Measurements from ENCODE around the gene MACC1. TPM values are rescaled to one million over a fixed set of nuclear protein-coding genes. Genes with fewer than 3 reads are reported as not detected.

The MACC1 gene
- polyA plus RNA-seq, 3 donors = 9.3 to 11.0 (median 9.8) TPM

DNA sequence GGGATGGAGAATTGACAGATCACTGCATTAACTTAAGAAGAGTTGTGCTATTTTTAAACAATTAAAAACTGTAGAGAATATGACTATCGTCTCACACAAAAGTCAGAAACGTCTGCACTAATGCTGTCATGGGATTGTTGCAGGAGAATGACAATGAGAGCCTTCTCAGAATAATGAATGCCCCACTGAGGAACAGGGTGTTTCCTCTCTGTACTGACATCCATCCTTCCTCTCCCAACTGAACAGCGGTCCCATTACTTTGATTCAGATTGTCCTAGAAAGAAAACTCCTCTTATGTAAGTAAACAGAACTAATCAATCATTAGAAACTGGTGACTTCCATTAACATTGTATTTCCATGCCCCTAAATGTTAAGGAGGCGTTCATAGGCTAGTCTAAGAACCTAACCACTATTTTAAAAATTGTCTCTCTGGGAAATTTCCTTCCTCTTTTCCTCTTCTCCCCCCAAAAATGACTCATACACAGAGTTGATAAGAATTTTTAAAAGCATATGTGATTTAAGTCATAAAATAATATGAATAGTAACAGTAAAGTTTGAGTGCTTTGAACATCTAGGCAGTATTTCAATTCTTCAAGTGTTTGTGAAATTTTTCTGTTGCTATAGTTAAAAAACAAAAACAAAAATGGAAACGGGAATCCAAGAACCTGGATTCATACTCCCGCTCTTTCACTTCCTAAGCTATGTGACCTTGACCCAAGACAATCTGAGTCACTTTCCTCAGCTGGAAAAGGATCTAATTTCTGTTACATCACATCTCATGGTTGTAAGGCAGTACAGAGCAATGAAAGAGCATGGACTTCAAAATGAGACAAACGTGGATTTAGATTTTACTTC, 12.7 kb upstream of the MACC1 start:
- no peak for DNase-seq (ENCODE audit: low read depth in 3 of 3, low spot score in 2 of 3)

DNA sequence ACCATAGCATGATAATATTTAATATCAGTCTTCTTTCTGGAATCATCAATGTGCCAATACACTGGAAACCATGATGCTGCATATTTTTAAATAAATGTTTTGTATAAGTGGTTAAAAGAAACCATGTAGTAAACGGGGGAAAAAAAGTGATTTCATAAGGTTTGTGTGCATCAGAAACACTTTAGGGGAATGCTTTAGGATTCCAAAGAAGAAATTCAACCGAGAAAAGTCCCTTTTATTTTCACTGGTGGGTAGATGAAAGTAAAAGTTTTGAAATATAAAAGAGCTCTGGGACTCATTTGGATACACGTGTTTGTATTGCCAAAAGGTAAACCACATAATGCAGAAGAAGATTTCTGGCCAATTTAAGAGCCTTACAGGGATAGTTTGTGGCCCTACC, 11.9 kb upstream of the MACC1 start:
- no peak for DNase-seq (ENCODE audit: low read depth in 3 of 3, low spot score in 2 of 3)

DNA sequence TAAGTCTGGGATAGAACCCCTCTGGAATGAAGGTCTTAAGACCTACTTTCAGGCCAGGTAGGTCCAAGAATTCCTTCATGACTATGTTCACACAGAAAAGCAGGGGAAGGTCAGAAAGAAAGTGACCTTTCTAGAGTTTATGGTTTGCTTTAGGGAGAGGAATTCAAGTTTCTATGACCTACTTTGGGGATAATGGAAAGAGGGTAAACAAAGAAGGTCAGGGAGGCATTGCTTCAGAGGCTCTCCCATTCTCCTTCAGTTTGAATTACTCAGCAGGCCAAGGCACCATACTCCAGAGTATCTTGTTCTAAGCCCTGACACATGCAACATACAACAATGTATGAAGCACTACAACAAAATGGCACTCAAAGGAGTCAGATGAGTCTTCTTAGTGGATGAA, 11.5 kb upstream of the MACC1 start:
- DNase-seq (ENCODE audit: low read depth in 3 of 3, low spot score in 2 of 3) = no peak

DNA sequence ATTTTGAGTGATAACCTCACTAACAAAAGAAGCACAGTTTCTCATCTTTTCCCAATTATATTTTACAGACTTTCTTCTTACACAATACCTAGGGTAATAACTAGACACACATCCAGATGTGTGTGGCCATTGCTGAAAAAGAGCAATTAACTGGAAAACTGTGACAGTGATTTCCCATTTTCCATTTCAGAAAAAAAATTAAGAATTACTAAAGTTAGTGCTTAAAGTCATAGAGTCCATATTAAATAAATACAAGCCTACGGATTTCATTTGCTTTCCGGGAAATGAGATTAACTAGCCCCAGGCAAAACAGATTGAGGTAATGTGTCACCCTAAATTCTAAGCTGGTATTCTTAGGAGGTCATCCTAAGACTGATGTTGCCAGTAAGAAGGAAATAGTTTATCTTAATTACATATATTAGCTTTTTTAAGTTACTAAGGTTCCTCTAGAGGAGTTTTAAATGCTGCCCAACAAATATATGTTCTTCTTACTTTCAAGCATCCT, 10.2 kb upstream of the MACC1 start:
- no peak for DNase-seq (ENCODE audit: low read depth in 3 of 3, low spot score in 2 of 3)

DNA sequence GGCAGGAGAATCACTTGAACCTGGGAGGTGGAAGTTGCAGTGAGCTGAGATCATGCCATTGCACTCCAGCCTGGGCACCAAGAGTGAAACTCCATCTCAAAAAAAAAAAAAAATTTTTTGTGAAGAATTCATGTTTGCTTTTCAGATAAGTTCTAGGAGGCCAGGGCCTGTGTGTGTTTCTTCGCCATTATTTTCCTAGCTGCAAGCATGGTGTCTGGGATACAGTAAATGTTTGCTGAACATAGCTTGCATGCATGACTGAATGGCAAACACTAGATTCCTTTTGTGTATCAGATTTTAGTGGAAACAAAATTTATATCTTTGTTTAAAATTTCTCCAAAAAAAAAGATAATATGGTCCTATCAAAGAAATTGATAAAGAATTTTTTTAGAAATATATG, 9.7 kb upstream of the MACC1 start:
- DNase-seq (ENCODE audit: low read depth in 3 of 3, low spot score in 2 of 3) = no peak

DNA sequence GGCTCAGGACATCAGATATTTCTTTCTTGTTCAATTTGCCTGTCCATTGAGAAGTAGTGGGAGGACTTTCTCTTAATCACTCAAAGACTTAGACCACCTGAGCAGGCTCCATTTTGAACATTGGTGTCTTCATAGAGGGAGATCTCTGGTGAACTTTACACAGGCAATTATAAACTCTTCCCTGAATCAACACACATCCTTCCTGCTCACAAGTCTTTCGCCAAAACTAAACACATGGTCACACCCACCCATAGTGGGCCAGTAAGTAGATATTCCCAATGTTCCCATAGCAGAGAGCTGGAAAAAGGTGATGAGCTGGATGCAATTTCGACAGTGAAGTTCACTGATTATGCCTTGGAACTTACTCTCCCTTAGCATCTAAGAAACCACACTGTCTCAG, 8.2 kb upstream of the MACC1 start:
- DNase-seq (ENCODE audit: low read depth in 3 of 3, low spot score in 2 of 3) = no peak

DNA sequence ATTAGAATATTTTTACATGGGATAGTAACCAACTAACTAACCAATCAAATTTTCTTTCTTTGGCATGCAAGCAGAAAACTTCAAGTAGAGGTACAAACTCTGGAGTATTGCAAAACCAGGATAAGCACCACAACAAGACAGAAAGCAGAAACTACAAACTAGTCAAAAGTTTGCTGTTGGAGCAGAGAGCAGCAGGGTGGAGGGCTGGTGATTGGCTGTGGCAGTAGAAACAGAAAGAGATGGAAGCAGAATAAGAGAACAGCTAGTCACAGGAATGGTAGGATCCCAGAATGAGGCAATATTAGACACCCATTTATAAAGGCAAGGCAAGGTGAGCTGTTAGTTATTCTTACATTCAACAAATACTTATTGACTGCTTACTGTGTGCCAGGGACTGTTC, 6.8 kb upstream of the MACC1 start:
- no peak for DNase-seq (ENCODE audit: low read depth in 3 of 3, low spot score in 2 of 3)

DNA sequence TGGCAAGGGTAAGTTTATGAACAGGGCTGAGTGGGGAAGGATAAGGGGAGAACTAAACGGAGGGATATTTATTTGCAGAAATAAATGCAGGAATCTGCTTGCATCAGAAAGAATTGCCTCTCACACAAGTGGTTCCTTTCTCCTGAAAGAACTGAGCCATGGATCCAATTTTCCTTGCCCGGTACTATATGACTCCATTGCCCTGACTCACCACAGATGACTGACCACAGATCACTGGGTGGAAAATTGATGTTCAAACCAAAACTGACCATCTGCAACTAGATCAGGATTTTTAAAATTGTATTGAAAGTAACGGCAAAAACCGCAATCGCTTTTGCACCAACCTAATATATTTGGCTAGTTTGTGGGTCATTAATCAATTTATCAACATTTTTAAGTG, 6.2 kb upstream of the MACC1 start:
- DNase-seq (ENCODE audit: low read depth in 3 of 3, low spot score in 2 of 3) = no peak

DNA sequence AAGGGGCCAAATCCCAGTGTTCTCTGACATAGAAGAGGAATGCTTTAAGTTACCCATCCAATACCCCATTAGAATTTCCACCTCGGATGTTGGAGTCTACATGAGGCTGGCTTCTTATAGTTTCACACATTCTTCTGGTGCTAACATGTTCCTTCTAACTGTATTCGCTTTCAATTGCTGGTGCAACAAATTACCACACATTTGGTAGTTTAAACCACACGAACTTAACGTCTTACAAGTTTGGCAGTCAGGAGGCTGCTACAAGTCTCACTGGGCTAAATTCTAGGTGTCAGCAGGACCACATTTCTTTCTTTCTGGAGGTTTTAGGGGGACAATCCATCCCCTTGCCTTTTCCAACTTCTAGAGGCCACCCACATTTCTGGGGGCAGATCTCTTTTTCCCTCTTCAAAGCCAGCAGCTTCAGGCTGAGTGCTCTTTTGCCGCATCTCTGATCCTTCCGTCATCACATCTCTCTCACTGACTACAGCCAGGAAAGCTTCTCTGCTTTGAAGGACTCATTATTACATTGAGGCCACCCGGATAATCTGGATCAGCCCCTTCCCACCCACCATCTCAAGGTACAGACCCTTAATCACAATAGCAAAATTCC, 5.1 kb upstream of the MACC1 start:
- DNase-seq (ENCODE audit: low read depth in 3 of 3, low spot score in 2 of 3) = no peak

DNA sequence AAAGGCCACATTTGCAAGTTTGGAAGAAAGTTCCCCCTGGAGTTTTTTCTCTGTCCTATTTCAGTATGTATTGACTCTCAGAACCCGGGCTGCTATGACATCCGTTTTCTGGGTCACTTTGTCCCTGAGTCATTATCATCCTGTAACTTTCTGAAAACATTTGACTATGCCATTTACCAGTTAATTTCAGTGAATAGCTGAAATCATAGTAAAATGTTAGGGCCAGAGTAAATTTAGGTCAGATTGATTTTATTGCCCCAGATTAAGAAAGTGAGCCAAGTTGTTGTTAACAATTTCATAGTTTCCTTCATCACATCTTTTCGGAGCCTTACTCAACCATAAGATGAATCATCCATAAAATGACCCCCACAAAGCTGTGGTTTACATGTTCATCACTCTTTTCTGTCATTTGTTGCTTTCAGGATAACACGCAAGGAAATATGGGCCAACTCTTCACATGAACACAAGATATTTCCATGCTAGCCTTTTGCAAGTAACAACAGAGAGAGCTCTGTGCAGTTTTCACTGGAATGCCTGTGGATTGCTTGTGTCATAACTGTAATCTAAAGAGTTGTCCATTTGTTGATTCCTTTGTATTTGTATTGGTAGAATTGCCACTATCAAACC, 3.9 kb upstream of the MACC1 start:
- no peak for DNase-seq (ENCODE audit: low read depth in 3 of 3, low spot score in 2 of 3)

DNA sequence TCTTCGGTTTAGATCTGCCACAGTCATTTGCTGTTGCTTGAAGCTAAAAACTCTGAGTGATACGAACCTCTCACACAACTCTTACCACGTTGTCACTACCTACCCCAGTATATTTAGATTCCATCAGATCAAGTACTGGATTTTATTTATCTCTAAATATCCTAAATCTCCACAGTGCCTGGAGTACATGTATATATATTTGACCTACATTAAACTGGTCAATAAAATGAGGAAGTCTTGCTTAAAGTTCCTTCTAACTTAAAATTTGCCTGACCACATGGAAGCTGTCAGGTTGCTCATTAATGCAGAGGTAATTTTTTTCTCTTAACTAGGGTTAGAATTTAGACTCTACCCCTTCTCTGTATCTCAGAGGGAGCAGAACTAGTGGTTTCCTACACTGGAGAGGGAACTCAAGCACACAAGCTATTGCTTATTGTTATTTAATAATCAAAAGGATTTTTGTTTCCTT, 3.1 kb upstream of the MACC1 start:
- no peak for DNase-seq (ENCODE audit: low read depth in 3 of 3, low spot score in 2 of 3)

DNA sequence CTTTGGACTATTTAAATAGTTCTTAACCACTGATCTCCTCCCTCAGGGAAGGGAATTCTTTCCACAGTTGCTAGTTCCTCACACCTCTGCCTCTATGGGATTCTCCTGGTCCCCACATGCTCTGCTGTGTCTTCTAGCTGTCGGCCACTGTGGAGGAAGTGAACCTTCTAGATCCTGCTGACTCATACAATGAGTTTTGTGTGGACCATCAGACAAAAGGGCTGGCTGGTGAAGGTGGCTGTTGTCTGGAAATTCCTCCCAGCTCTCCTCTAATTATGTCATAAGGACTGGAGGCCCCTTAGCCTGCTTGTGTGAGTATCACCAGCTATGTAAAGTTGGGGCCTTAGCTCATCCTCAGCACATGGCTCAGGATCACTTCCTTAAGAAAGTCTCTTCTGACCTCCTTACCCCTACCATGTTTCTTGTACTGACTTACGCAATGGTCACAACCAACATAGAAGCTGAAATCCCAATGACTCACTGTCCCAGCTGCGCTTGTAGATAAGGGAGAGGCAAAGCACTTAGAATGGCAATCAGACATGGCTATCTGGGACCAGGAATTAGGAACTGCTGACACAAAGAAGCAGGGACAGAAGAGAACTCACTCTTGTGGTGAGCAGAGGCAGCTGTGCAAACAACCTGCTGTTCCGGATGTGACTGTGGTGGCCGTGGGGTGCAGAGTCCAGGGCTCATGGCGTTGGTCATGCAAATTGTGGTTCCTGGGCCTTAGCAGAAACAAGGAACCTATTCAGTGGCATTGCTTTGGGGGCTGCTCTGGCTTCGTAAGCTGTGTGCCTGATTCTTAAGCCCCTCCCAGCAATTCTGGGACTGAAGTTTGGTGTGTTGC, 2.5 kb upstream of the MACC1 start:
- DNase-seq (ENCODE audit: low read depth in 3 of 3, low spot score in 2 of 3) = no peak

DNA sequence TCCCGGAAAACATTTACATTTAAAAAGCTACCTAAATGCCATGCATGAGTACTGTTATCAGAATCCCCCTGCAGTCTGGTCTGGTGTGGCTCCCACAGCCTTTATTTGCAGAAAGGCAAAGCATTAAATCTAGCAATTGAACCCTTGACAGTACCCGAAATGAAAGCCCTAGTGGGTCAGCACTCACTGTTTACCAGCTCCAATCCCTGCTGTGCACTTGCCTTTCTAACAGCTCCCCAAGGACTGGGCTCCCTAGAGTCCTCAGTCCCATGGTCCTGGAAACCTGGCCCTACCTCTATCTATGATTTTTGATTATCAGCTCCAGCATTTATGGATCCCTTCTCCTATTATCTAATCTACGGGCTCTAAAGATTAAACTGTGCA, 1.9 kb upstream of the MACC1 start:
- DNase-seq (ENCODE audit: low read depth in 3 of 3, low spot score in 2 of 3) = no peak

DNA sequence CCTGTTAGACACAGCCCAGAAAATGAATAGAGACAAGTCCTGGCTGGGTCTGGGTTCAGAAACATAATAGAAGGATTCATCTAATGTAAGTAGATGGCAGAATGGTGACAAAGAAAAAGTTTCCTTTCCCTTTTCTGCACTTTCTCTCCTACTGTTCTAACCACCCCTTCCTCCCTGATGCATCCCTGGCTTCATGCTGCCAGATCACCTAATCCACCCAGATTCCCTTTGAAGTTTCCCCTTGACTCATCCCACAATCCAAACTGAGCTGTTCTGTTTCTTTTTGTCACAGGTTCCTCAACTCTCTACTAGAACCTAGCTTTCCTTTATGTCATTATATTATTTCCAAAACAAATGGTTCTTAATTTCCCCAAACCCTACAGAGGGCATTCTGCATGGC, 1.1 kb upstream of the MACC1 start:
- DNase-seq (ENCODE audit: low read depth in 3 of 3, low spot score in 2 of 3) = no peak

DNA sequence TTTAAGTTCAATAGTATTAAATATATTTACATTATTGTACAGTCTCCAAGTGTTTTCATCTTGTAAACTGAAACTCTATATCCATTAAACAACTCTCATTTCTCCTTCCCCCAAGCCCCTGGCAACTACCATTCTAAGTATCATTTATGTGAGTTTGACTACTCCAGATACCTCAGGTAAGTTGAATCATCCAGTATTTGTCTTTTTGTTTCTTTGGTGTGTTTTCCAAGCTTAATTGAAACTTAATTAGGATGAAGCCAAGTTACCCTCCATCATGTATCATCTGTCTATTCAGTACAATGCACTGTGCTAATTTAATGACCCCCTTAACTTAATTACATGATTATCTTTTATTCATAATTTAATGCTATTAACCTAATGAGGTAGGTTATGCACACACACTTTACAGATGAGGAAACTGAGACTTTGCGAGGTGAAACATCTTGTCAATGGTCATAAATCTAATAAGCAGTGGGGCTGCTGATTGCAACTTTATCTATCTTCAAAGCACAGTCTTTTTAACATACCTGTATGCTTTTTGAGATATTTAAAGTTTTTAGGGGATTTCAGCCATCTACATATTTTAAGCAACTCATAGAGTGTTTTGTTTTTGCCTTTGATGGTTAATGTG, 663 bp downstream of the MACC1 start:
- no peak for DNase-seq (ENCODE audit: low read depth in 3 of 3, low spot score in 2 of 3)

DNA sequence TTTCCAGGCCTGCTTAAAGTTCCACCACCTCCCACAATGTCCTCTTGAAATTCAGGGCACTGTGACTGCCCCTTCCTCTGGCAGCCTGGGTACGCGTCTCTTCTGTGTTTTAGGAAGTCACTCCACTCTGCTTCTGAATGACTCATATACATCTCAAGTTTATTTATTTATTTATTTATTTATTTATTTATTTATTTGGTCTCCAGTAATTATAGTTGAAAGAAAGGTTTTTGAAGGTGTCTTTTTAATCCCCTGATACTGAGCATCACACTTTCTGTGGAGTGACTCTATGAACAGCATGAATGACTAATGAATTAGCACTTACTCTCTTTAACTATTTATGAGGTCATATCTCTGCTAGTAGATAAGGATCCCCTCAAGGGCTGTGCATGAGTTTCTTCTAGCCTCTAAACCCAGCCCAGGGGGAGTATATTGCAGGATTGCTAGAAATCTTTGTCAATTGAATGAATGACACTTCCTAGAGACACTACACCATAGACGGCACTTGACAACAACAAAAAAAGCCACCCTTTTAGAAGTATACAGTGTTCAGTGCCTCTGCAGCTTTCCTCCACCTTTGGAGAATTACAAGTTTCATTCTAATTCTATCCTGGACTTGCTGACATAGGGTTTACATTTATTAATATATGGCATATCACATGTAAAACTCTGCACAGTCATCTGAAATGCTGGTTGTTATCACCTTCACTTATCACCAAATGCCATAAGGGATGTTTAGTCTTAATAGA, 2.1 kb downstream of the MACC1 start:
- DNase-seq (ENCODE audit: low read depth in 3 of 3, low spot score in 2 of 3) = no peak

DNA sequence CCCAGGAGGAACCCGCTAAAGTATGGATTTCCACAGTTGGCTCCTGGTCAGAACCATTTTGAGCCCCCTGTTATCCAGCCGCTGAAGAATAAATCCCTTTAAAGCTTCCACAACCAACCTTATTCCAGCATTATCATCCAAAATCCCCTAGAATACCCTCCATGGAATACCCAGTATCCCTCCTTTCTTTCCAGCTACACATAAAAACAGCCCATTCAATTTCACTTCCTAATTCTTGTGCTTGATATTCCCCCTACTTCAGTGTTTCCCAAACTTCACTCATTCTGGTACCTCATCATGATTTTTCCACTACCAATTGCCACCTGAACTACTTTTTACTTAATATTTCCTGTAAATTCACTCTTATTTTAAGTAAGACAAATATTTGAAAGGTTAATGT, 3.1 kb downstream of the MACC1 start:
- no peak for DNase-seq (ENCODE audit: low read depth in 3 of 3, low spot score in 2 of 3)

DNA sequence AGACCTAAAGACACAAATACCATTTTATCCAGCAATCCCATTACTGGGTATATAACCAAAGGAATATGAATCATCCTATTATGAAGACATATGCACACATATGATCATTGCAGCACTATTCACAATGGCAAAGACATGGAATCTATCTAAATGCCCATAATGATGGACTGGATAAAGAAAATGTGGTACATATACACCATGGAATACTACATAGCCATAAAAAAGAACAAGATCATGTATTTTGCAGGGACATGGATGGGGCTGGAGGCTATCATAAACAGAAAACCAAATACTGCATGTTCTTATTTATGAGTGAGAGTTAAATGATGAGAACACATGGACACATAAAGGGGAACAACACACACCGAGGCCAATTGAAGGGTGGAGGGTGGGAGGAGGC, 3.8 kb downstream of the MACC1 start:
- DNase-seq (ENCODE audit: low read depth in 3 of 3, low spot score in 2 of 3) = no peak

DNA sequence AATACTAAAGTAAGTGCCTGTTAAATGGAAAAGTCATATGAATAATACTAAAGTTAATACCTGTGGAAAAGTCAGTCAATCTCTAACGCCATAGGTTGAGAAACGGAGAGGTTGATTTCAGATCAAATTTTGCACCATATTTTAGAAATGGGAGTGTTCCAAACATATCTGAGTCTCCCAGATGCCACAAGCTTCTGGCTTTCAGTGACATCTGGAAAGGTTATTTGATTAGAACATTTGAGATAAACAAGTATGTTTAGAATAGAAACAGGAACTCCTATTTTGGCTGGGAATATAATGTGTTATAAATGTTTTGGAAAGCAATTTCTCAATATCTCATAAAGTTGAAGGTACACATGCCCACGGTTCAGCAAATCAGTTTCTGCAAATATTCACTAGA, 5.8 kb downstream of the MACC1 start:
- no peak for DNase-seq (ENCODE audit: low read depth in 3 of 3, low spot score in 2 of 3)

Data from right renal cortex interstitium (tissue), 3 donors.